ENCODE measurements around the gene LYZL4. TPM values are rescaled to one million over a fixed set of nuclear protein-coding genes. Genes with fewer than 3 reads are reported as not detected.

Gene LYZL4
- total and polyA plus RNA-seq, 10 of the 15 experiments (the other 5 are each of a cell fraction or from before 2014, with no cell fraction given): 0.10 to 0.11 (median 0.11) TPM; not detected in 7

DNA sequence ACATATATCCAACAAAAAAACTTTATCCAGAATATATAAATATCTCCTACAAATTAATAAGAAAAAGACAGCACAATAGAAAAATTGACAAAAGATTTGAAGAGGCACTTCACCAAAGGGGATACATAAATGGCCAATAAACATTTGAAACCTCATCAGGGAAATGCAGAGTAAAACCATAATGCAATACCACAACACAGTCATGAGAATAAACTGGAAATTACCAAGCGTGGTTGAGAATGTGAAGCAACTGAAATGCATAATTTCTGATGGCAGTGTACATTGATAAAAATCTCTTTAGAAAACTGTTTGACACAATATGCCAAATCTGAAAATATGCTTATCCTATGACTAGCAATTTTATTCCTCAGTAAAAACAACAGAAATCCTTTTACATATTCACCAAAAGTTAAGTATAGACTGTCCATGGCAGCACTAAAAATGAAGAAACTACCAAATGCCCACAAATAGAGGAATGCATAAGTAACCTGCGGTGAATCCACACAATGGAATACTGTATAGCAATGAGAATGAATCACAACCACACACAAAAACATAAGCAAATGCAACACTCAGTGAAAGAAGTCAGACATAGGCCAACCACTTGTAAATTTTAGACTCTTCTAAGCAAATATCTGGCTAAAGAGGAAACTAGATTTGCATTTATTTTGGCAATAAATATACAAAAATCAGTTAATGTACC, 7.9 kb downstream of the LYZL4 start (continued):
- no peak for TF ChIP-seq NR2C2 (IDR thresholded peaks at IDR 0.05; ENCODE audit: borderline replicate concordance, control insufficient read depth, insufficient read length, low read depth)
- no peak for TF ChIP-seq FOXM1 (IDR thresholded peaks at IDR 0.05; ENCODE audit: low read depth, low read length)
- TF ChIP-seq HDAC2 (IDR thresholded peaks at IDR 0.05): no peak
- no peak for TF ChIP-seq PML (IDR thresholded peaks at IDR 0.05; ENCODE audit: low read length)
- no peak for TF ChIP-seq BACH1 (IDR thresholded peaks at IDR 0.05; ENCODE audit: borderline replicate concordance)
- no peak for TF ChIP-seq RFX5 (IDR thresholded peaks at IDR 0.05; ENCODE audit: low read depth, low read length)
- no peak for TF ChIP-seq NR2C1 (IDR thresholded peaks at IDR 0.05)
- no peak for TF ChIP-seq ETV6 (conservative IDR thresholded peaks at IDR 0.05 in 1 of 2, IDR thresholded peaks at IDR 0.05 in 1 of 2; ENCODE audit: borderline replicate concordance in 1 of 2, low read depth in 1 of 2)
- no peak for TF ChIP-seq POLR2AphosphoS5 (IDR thresholded peaks at IDR 0.05; ENCODE audit: low read length)

DNA sequence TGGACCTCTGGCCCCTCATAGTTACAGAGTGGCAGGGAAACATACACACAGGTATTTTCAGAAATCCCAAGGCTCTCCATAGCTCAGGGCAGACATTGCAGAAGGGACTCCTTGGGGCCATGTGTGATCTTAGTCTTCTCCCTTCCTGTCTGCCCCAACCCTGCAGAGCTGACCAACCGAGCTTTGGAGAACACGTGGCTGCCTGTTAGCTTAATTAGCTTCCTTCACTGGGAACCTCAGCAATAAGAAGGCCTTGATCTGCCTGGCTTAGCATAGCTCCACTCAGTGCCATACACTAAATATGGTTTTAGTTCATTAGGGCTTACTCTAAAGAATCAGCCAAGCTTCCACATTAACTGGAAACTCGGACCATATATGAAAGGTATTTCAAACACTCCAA, 12.3 kb downstream of the LYZL4 start:
- Histone ChIP-seq H3K36me3 (ENCODE audit: control insufficient read depth in 2 of 2, insufficient read depth in 2 of 2, low read length in 1 of 2) (no peaks in the 10 kb centered on the region), H3K4me2 (ENCODE audit: control insufficient read depth, insufficient read depth) (no peak overlapping the region), H3K27me3 (replicated peaks in 1 of 2; ENCODE audit: control insufficient read depth in 2 of 2, insufficient read depth in 2 of 2, low read length in 1 of 2) (no peaks in the 10 kb centered on the region), H3K9ac (ENCODE audit: control insufficient read depth, insufficient read depth, low read length) (no peak overlapping the region), H3K4me1 (ENCODE audit: control insufficient read depth, insufficient read depth, low read length) (no peaks in the 10 kb centered on the region), H3K79me2 (ENCODE audit: control insufficient read depth, insufficient read depth, low read length) (no peaks in the 10 kb centered on the region), H3K27ac (ENCODE audit: control insufficient read depth, insufficient read depth) (no peak overlapping the region), H3K4me3 (no peak overlapping the region), H4K20me1 (ENCODE audit: control insufficient read depth, insufficient read depth) (no peaks in the 10 kb centered on the region), H3K9me3 (replicated peaks; ENCODE audit: control insufficient read depth, insufficient read depth, low read length) (no peaks in the 10 kb centered on the region), H2AFZ (ENCODE audit: control insufficient read depth, low read depth, low read length) (no peak overlapping the region)
- no TSS peak for BruUV-seq (replicated peaks)
- FAIRE-seq (no peak), ATAC-seq (no peak), DNase-seq (ENCODE audit: low read depth, low spot score) (no peak)
- CTCF ChIA-PET: no interaction called here
- POLR2A ChIA-PET: interaction anchor here (0.6 kb wide), 1 partner anchor 346 kb away, joined by 7 read pairs; no protein-coding TSS in a partner anchor
- WGBS (ENCODE audit: insufficient coverage, insufficient replicate concordance, low lambda C conversion rate, missing lambda C conversion rate): 6% methylated on average over 3 of the region's 3 CpGs
- SMC1A ChIA-PET (ENCODE audit: uncharacterized antibody, unreplicated experiment): interaction anchor here (1.1 kb wide), 1 partner anchor 44 kb away, joined by 4 read pairs; no protein-coding TSS in a partner anchor
- intact Hi-C loops (cut with micrococcal nuclease; ENCODE audit: unreplicated experiment) (no loop called here), in situ Hi-C loops (cut with MboI) (no loop called here)
- RAD21 ChIA-PET (ENCODE audit: unreplicated experiment): no interaction called here
- no peak for TF ChIP-seq NRF1 (conservative IDR thresholded peaks at IDR 0.05; ENCODE audit: low read depth, low read length)
- TF ChIP-seq, protein P1, sequence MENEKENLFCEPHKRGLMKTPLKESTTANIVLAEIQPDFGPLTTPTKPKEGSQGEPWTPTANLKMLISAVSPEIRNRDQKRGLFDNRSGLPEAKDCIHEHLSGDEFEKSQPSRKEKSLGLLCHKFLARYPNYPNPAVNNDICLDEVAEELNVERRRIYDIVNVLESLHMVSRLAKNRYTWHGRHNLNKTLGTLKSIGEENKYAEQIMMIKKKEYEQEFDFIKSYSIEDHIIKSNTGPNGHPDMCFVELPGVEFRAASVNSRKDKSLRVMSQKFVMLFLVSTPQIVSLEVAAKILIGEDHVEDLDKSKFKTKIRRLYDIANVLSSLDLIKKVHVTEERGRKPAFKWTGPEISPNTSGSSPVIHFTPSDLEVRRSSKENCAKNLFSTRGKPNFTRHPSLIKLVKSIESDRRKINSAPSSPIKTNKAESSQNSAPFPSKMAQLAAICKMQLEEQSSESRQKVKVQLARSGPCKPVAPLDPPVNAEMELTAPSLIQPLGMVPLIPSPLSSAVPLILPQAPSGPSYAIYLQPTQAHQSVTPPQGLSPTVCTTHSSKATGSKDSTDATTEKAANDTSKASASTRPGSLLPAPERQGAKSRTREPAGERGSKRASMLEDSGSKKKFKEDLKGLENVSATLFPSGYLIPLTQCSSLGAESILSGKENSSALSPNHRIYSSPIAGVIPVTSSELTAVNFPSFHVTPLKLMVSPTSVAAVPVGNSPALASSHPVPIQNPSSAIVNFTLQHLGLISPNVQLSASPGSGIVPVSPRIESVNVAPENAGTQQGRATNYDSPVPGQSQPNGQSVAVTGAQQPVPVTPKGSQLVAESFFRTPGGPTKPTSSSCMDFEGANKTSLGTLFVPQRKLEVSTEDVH (IDR thresholded peaks at IDR 0.05; ENCODE audit: low read depth, partially characterized antibody): no peak
- TF ChIP-seq, protein P2, sequence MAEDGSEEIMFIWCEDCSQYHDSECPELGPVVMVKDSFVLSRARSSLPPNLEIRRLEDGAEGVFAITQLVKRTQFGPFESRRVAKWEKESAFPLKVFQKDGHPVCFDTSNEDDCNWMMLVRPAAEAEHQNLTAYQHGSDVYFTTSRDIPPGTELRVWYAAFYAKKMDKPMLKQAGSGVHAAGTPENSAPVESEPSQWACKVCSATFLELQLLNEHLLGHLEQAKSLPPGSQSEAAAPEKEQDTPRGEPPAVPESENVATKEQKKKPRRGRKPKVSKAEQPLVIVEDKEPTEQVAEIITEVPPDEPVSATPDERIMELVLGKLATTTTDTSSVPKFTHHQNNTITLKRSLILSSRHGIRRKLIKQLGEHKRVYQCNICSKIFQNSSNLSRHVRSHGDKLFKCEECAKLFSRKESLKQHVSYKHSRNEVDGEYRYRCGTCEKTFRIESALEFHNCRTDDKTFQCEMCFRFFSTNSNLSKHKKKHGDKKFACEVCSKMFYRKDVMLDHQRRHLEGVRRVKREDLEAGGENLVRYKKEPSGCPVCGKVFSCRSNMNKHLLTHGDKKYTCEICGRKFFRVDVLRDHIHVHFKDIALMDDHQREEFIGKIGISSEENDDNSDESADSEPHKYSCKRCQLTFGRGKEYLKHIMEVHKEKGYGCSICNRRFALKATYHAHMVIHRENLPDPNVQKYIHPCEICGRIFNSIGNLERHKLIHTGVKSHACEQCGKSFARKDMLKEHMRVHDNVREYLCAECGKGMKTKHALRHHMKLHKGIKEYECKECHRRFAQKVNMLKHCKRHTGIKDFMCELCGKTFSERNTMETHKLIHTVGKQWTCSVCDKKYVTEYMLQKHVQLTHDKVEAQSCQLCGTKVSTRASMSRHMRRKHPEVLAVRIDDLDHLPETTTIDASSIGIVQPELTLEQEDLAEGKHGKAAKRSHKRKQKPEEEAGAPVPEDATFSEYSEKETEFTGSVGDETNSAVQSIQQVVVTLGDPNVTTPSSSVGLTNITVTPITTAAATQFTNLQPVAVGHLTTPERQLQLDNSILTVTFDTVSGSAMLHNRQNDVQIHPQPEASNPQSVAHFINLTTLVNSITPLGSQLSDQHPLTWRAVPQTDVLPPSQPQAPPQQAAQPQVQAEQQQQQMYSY (CRISPR knock-in tag; IDR thresholded peaks at IDR 0.05): no peak
- no peak for TF ChIP-seq NR2C2 (IDR thresholded peaks at IDR 0.05; ENCODE audit: borderline replicate concordance, control insufficient read depth, insufficient read length, low read depth)
- TF ChIP-seq WRNIP1 (IDR thresholded peaks at IDR 0.05; ENCODE audit: borderline replicate concordance, low read depth, low read length): no peak
- no peak for TF ChIP-seq ZBED1 (IDR thresholded peaks at IDR 0.05; ENCODE audit: borderline replicate concordance)
- TF ChIP-seq DPF2 (IDR thresholded peaks at IDR 0.05): no peak
- no peak for TF ChIP-seq ASH2L (IDR thresholded peaks at IDR 0.05; ENCODE audit: borderline replicate concordance, low read depth)
- TF ChIP-seq MYC (IDR thresholded peaks at IDR 0.05; ENCODE audit: insufficient read depth, insufficient read length, insufficient replicate concordance, low read length, severe bottlenecking): no peak

Data from GM12878 (cell line).